GM19043 (cell line): ENCODE results near the gene ARMH1.
"Not testable (repeated sequence)": the region's sequence is repeated elsewhere in the genome, so short reads cannot be mapped to it uniquely, and the experiment has no call there.

Experiments
- ATAC-seq: cut with Tn5 transposase; IDR thresholded peaks from one replicate; pipeline ENCODE4 v1.9.1; 2021; ENCODE audit warnings: low read depth; ENCODE audit not compliant: unreplicated experiment

ARMH1 gene

DNA sequence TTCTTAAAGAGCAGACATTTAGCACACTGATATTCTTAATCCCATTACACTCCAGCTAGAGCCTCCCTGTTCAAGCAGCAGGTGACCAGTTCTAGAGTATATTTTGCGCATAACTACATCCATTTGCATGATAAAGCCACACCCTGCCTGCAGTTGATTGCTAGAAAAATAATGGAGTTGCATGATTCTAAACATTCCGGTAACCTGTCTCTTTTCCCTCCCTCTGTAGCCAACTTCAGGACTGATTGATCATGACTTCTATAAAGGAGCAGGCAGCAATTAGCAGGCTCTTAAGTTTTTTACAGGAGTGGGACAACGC, 14.9 kb downstream of the ARMH1 start:
- no peak for ATAC-seq

DNA sequence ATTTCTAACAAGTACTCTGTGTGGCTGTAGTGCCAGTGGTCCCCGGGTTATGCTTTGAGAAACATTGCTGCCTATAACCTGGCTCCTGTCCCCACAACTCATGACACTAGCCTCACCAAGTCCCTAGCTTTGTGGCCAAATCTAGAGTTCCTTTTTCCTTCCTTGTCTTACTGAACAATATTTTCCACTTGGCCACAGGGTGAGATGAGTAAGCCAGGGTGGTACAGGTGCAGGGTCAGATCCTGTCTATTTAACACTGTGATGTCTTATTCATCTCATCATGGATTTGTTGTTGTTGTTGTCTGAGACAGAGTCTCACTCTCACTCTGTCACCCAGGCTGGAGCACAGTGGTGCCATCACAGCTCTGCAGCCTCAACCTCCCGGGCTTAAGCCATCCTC, 18.6 kb downstream of the ARMH1 start:
- no peak for ATAC-seq

DNA sequence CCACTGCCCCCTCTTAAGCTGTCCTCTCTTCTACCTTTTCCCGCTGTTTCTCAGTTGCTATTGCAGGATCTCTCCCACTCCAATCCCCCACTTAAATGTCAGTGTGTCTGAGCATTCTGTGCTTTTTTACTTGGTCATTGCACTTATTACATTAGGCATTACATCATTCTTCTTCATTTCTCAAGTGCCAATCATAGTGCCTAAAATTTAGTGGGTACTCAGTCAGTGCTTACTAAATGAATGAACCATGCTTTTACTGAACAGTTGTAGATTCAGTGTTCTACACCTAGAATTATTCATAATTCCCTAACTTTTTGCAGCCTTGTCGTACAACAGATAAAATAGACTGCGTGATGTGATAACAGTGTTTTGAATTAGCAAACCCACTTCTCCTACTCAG, 19.4 kb downstream of the ARMH1 start:
- ATAC-seq, result no peak

DNA sequence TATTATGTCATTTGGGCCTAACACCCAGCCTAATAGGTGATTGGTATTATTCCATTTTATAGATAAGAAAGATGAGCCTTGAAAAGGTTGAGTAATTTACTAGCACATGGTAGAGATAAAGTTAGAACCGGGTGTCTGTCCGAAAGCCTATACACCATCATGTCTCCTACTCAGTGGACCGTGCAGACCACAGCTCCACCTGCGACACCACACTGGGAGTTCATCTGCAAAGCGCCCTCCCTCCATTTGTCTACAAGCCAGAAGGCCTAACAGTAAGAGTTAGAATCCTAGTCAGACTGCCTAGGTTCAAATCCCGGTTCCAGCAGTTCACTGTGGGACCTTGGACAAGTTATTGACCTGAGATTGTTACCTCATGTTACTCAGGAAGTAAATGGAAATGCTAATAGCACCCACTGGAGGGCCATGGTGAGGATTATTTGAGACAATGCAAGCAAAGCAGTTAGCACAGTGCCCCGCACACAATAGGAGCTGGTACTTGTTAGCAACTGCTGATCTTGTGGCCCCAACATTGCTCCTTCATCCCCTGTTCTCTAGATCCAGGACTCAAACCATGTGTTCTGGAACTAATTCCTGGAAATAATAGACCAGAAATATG, 20.5 kb downstream of the ARMH1 start:
- ATAC-seq, result peak; percentile 66

DNA sequence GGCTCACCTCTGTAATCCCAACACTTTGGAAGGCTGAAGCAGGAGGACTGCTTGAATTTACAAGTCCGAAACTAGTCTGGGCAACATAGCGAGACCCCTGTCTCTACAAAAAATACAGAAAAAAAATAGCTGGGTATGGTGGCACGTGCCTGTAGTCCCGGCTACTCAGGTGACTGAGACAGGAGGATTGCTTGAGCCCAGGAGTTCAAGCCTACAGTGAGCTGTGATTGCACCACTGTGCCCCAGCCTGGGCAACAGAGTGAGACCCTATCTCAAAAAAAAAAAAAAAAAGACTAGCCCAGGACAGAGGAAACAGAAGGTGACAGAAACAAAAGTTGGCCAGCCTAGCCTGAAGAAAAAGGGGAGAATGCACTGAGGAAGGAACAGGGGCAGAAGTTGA, 21.2 kb downstream of the ARMH1 start:
- no peak for ATAC-seq

GRCh38 chr1:44696101-44696500, 21.6 kb downstream of the ARMH1 start:
- no peak for ATAC-seq

GRCh38 chr1:44696789-44697345, 22.4 kb downstream of the ARMH1 start:
- ATAC-seq, result no peak

DNA sequence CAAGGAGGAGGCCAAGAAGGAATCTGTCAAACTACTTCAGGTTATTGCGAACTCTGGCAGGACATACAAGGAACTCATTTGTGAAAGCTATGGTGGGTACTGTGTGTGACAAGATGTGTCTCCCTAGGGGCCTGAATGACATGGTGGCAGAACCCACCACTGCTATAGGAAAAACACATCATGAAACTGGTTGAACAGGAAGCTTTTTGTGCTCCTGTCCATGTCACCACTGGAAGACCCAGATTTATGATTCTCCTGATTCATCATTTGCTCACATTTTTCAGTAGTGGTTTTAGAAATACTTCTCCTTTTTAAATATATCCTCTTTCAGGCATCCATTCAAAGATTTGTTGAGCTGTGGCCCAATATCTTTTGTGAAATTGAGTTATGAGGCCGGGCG, 23.6 kb downstream of the ARMH1 start:
- ATAC-seq, result no peak

- not testable (repeated sequence) for ATAC-seq
Observed at GRCh38 chr1:44699375-44699774, 24.9 kb downstream of the ARMH1 start.

DNA sequence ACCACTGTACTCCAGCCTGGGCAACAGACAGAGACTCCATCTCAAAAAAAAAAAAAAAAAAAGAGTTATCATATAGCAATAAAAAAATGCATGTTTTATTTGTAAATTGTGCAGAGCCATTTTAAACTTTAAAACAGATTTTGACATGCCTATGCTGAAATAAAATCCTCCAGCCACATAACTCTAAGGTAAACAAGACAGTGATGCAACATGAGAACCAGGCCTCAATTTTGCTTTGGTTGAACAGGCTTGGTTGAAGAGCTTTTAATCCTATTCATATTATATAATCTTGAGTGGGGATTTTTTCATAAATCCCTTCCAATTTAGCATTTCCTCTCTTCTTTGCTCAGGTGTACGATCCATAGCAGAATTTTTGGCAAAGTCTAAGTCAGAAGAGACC, 26.1 kb downstream of the ARMH1 start:
- no peak for ATAC-seq

GRCh38 chr1:44701141-44701573, 26.6 kb downstream of the ARMH1 start:
- ATAC-seq, result no peak

GRCh38 chr1:44705470-44705869, 31.0 kb downstream of the ARMH1 start:
- ATAC-seq, result no peak

DNA sequence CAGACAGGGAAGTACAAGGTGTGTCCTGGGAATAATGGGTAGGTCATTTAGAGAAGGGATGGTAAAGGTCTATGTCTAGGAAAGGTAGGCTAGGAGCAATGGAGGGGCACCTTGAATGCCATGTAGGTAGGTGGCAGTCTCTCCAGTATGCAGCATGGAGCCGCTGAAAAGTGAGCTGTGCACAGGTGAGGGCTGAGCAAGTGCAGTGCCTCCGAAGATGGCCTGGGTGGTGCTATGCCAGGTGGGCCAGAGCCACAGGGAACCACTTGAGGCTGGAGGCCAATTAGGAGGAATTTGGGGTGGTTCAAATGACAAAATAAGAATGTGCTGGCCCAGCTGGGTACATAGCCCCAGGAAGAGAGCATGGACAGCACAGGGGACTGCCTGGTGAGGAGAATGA, 31.4 kb downstream of the ARMH1 start:
- ATAC-seq, result no peak

DNA sequence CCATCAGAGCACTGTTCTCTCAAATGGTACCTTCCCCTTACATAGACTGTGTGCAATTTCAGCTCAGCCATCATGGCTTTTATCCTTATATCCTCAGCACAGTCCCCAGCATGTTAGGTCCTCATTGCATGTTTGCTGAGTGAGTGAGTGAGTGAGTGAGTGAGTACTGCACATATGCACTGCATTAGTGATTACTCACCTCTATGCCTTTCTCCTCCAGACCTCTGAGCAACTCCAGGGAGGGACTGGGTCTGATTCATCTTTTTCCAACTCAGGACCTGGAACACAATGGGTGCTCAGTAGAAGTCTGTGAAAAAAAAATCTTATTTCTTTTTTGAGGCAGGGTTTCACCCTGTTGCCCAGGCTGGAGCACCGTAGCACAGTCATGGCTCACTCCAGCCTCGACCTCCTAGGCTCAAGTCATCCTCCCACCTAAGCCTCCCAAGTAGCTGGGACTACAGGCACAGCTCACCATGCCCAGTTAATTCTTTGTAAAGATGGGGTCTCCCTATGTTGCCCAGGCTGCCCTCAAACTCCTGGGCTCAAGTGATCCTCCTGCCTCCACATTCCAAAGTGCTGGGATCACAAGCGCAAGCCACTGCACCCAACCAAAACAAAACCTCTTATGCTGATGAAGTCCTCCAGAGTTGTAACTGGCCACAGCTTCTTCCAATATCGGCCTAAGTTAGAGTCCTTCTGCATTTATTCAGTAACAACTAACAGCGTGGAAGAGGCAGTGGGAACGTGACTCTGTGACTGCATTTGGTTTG, 32.8 kb downstream of the ARMH1 start:
- no peak for ATAC-seq

- ATAC-seq, result no peak
Observed at GRCh38 chr1:44707959-44708831, 33.7 kb downstream of the ARMH1 start.

GRCh38 chr1:44713321-44713781, 38.8 kb downstream of the ARMH1 start:
- no peak for ATAC-seq

GRCh38 chr1:44714532-44714931, 40.0 kb downstream of the ARMH1 start:
- no peak for ATAC-seq

DNA sequence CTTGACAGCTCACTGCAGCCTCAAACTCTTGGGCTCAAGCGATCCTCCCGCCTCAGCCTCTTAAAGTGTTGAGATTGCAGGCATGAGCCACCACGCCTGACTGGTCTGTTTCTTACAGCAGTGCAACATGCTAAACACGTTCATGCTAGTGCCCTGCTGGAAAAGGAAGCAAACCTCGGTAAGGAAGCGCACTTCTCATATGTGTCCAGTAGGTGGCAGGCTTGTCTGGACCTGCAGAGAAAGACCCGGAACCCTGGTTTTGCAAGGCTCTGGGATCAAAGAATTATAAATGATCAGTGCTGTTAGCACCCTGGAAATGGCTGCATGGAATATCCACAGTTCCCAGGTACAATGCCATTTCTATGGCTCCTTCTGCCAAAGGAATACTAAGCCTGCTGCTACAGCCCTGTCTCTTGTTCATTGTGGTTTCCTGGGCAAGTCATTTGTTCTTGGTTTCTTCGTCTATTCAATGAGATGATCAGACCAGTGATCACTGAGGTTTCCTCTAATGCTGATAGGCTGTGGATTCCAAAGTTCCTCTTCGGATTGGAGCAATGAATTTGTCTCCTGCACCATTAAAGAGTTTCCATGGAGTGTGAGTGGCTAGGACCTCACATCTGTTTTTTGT, 40.5 kb downstream of the ARMH1 start:
- no peak for ATAC-seq

DNA sequence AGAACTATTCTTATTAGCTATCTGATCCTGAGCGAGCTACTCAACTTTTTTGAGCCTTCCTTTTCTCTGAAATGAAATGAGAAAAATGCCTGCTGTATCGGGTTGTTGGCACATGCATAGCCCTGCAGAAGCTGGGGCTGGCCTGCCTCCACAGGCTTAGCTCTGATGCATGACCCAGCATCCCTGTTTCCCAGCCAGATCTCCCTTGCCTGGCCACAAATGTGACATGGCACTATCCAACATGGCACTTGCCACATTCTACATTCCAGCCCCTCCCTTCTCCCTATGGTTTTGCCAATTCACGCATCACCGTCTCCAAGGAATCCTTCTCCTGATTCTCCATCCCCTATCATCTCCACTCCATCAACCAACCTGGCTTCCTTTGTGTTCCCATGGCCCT, 42.6 kb downstream of the ARMH1 start:
- no peak for ATAC-seq

DNA sequence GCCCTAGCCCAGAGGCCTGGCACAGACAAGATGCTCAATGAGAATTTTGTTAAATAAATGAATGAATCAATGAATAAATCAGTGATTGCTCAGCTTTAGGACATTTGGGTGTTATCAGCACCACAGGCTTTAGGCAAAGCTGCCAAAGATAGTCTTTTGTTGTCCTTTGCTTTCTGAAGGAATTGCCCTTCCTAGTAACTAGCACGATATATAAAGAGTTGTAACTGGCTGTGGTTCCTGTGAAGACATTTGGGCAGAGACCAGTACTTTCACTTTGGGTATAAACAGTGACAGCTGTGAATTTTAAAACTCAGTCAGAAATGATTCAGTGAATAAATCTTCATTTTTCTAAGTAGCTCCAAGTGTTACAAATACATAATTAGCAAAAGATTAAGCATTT, 43.1 kb downstream of the ARMH1 start:
- ATAC-seq, result no peak

GRCh38 chr1:44718091-44718490, 43.6 kb downstream of the ARMH1 start:
- no peak for ATAC-seq
